Measurements from ENCODE around the gene PCDHA12.

DNA sequence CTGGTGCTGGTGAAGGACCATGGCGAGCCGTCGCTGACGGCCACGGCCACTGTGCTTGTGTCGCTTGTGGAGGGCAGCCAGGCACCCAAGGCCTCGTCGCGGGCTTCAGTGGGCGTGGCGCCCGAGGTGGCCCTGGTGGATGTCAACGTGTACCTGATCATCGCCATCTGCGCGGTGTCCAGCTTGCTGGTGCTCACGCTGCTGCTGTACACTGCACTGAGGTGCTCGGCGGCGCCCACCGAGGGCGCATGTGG, 17.2 kb upstream of the PCDHA12 start:
- TF ChIP-seq, protein P1, sequence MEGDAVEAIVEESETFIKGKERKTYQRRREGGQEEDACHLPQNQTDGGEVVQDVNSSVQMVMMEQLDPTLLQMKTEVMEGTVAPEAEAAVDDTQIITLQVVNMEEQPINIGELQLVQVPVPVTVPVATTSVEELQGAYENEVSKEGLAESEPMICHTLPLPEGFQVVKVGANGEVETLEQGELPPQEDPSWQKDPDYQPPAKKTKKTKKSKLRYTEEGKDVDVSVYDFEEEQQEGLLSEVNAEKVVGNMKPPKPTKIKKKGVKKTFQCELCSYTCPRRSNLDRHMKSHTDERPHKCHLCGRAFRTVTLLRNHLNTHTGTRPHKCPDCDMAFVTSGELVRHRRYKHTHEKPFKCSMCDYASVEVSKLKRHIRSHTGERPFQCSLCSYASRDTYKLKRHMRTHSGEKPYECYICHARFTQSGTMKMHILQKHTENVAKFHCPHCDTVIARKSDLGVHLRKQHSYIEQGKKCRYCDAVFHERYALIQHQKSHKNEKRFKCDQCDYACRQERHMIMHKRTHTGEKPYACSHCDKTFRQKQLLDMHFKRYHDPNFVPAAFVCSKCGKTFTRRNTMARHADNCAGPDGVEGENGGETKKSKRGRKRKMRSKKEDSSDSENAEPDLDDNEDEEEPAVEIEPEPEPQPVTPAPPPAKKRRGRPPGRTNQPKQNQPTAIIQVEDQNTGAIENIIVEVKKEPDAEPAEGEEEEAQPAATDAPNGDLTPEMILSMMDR (IDR thresholded peaks at IDR 0.05 in 2 of 3, conservative IDR thresholded peaks at IDR 0.05 in 1 of 3; ENCODE audit: borderline replicate concordance in 1 of 3, insufficient read depth in 1 of 3, low read depth in 2 of 3, low read length in 2 of 3): no peak
- no peak for TF ChIP-seq ZNF274 (IDR thresholded peaks at IDR 0.05; ENCODE audit: low read depth, low read length)
- no peak for TF ChIP-seq POLR2A (IDR thresholded peaks at IDR 0.05; ENCODE audit: borderline replicate concordance, extremely low read depth, insufficient read depth, insufficient read length)
- no peak for TF ChIP-seq ELF1 (IDR thresholded peaks at IDR 0.05; ENCODE audit: borderline replicate concordance, low read depth)

Data from HCT116 (cell line).